ENCODE measurements around the gene OR2M2. TPM values are rescaled to one million over a fixed set of nuclear protein-coding genes. Genes with fewer than 3 reads are reported as not detected.

The OR2M2 gene
- total and polyA plus RNA-seq, 2 donors (not counting 3 experiments of a cell fraction or from before 2014, with no cell fraction given): not detected

DNA sequence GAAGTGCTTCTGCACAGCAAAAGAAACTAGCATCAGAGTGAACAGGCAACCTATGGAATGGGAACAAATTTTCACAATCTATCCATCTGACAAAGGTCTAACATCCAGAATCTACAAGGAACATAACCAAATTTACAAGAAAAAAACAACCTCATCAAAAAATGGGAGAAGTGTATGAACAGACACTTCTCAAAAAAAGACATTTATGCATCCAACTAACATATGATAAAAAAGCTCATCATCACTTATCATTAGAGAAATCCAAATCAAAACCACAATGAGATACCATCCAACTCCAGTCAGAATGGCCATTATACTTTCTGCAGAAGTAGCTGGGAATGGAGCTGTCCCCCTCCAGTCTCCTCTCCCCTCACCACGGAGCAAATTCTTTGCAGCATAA lies 19.5 kb downstream of the OR2M2 start:
- Histone ChIP-seq H3K4me3 (replicated peaks in 1 of 3; ENCODE audit: insufficient read depth in 1 of 3, low read depth in 1 of 3, low read length in 3 of 3) (no peak overlapping the region), H3K4me1 (ENCODE audit: control insufficient read depth, extremely low read depth, insufficient read depth, low read length) (no peaks in the 10 kb centered on the region), H2AFZ (ENCODE audit: low read depth, low read length) (no peak overlapping the region), H3K36me3 (ENCODE audit: control insufficient read depth in 2 of 2, extremely low read depth in 1 of 2, insufficient read depth in 2 of 2, low read length in 2 of 2) (no peaks in the 10 kb centered on the region), H3K4me2 (ENCODE audit: insufficient read depth, low read length) (no peak overlapping the region), H3K79me2 (ENCODE audit: control insufficient read depth, insufficient read depth, low read length) (no peaks in the 10 kb centered on the region), H3K9me3 (replicated peaks; ENCODE audit: control insufficient read depth, insufficient read depth, low read length) (peaks cover 2% of the 10 kb centered on the region), H4K20me1 (replicated peaks; ENCODE audit: control insufficient read depth, extremely low read depth, insufficient read depth, low read length) (no peaks in the 10 kb centered on the region), H3K9ac (replicated peaks; ENCODE audit: extremely low read depth, insufficient read depth, low read length) (no peak overlapping the region), H3K27me3 (ENCODE audit: control insufficient read depth in 2 of 2, insufficient read depth in 2 of 2, low read length in 2 of 2) (no peaks in the 10 kb centered on the region), H3K27ac (ENCODE audit: insufficient read depth, low read depth, low read length) (no peak overlapping the region), H3K9me1 (replicated peaks; ENCODE audit: control insufficient read depth, extremely low read depth, insufficient read depth, low read length) (no peaks in the 10 kb centered on the region)
- dilution Hi-C loops (cut with MboI; ENCODE audit: extremely low pct_ligation_motif_present, low sequenced_read_pairs): no loop called here
- no peak for TF ChIP-seq MYC (IDR thresholded peaks at IDR 0.05; ENCODE audit: low read depth, low read length)
- TF ChIP-seq GATA2 (IDR thresholded peaks at IDR 0.05; ENCODE audit: insufficient read depth, insufficient read length, low read depth, low read length): no peak
- FAIRE-seq (no peak), DNase-seq (ENCODE audit: low read depth, low spot score) (no peak)
- BruUV-seq (replicated peaks): no TSS peak
- intact Hi-C loops (cut with micrococcal nuclease): no loop called here
- ChIA-PET CTCF (no interaction called here), POLR2A (no interaction called here)

DNA sequence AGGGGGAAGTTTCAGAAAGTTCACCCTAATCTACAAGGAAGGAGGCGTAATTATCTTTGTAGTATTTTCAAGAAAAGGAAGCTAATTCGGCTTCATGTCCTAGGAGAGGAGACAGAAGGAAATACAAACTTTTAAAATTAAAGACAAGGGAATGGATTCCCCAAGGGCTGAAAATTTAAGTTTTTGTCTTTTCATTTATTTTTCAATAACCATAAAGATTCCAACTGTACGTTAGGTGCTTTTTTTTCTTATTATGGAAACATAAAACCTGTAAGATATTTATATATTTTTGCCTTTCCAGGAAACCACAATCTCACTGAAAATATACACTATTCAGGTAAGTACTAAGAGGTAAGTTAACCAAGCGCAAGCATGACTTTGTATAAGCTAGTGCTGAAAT lies 22.3 kb downstream of the OR2M2 start, which contains the start of gene OR2M3:
TSS of gene OR2M3 (plus strand) at position 301 of the 400 bp plus-strand sequence. CDS start 5,803 bp downstream, outside the sequence.
- no peak for FAIRE-seq

More for the DNA sequence above, 22.3 kb downstream of the OR2M2 start, which contains the start of gene OR2M3:
- Histone ChIP-seq H4K20me1 (replicated peaks; ENCODE audit: control insufficient read depth, extremely low read depth, insufficient read depth, low read length) (no peaks in the 10 kb centered on the region), H3K79me2 (ENCODE audit: control insufficient read depth, insufficient read depth, low read length) (no peaks in the 10 kb centered on the region), H3K27ac (ENCODE audit: insufficient read depth, low read depth, low read length) (no peak within 1 kb of the TSS), H3K36me3 (ENCODE audit: control insufficient read depth in 2 of 2, extremely low read depth in 1 of 2, insufficient read depth in 2 of 2, low read length in 2 of 2) (no peaks in the 10 kb centered on the region), H3K27me3 (ENCODE audit: control insufficient read depth in 2 of 2, insufficient read depth in 2 of 2, low read length in 2 of 2) (no peaks in the 10 kb centered on the region), H3K4me2 (ENCODE audit: insufficient read depth, low read length) (no peak within 1 kb of the TSS), H2AFZ (ENCODE audit: low read depth, low read length) (no peak within 1 kb of the TSS), H3K9me3 (replicated peaks; ENCODE audit: control insufficient read depth, insufficient read depth, low read length) (no peaks in the 10 kb centered on the region), H3K4me3 (replicated peaks in 1 of 3; ENCODE audit: insufficient read depth in 1 of 3, low read depth in 1 of 3, low read length in 3 of 3) (no peak within 1 kb of the TSS), H3K4me1 (ENCODE audit: control insufficient read depth, extremely low read depth, insufficient read depth, low read length) (no peaks in the 10 kb centered on the region), H3K9ac (replicated peaks; ENCODE audit: extremely low read depth, insufficient read depth, low read length) (no peak within 1 kb of the TSS), H3K9me1 (replicated peaks; ENCODE audit: control insufficient read depth, extremely low read depth, insufficient read depth, low read length) (no peaks in the 10 kb centered on the region)
- CTCF ChIA-PET: no interaction called here
- no TSS peak for BruUV-seq (replicated peaks)
- dilution Hi-C loops (cut with MboI; ENCODE audit: extremely low pct_ligation_motif_present, low sequenced_read_pairs) (no loop called here), intact Hi-C loops (cut with micrococcal nuclease) (no loop called here)
- TF ChIP-seq JUN (IDR thresholded peaks at IDR 0.05; ENCODE audit: borderline replicate concordance, insufficient read depth, insufficient read length, low read depth) (no peak), MYC (IDR thresholded peaks at IDR 0.05; ENCODE audit: low read depth, low read length) (no peak), POLR2AphosphoS5 (IDR thresholded peaks at IDR 0.05; ENCODE audit: insufficient read depth, low read depth, low read length) (no peak), GATA2 (IDR thresholded peaks at IDR 0.05; ENCODE audit: insufficient read depth, insufficient read length, low read depth, low read length) (no peak), EZH2 (IDR thresholded peaks at IDR 0.05; ENCODE audit: borderline replicate concordance, low read depth, low read length, severe bottlenecking) (no peak), POLR2A (IDR thresholded peaks at IDR 0.05; ENCODE audit: low read depth, low read length) (no peak), FOS (IDR thresholded peaks at IDR 0.05; ENCODE audit: borderline replicate concordance, insufficient read depth, low read length) (no peak)
- TF ChIP-seq, protein P1, sequence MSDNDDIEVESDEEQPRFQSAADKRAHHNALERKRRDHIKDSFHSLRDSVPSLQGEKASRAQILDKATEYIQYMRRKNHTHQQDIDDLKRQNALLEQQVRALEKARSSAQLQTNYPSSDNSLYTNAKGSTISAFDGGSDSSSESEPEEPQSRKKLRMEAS (IDR thresholded peaks at IDR 0.05; ENCODE audit: insufficient read depth, insufficient read length): no peak
- TF ChIP-seq, protein P2, sequence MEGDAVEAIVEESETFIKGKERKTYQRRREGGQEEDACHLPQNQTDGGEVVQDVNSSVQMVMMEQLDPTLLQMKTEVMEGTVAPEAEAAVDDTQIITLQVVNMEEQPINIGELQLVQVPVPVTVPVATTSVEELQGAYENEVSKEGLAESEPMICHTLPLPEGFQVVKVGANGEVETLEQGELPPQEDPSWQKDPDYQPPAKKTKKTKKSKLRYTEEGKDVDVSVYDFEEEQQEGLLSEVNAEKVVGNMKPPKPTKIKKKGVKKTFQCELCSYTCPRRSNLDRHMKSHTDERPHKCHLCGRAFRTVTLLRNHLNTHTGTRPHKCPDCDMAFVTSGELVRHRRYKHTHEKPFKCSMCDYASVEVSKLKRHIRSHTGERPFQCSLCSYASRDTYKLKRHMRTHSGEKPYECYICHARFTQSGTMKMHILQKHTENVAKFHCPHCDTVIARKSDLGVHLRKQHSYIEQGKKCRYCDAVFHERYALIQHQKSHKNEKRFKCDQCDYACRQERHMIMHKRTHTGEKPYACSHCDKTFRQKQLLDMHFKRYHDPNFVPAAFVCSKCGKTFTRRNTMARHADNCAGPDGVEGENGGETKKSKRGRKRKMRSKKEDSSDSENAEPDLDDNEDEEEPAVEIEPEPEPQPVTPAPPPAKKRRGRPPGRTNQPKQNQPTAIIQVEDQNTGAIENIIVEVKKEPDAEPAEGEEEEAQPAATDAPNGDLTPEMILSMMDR (IDR thresholded peaks at IDR 0.05; ENCODE audit: extremely low read depth in 1 of 2, insufficient read depth in 1 of 2, low read depth in 1 of 2, low read length in 2 of 2): no peak
- DNase-seq (ENCODE audit: low read depth, low spot score): no peak
- POLR2A ChIA-PET: no interaction called here
